Bone marrow (tissue), 2 donors: ENCODE measurements around the gene BMP7.
"Not testable (repeated sequence)": the region's sequence is repeated elsewhere in the genome, so short reads cannot be mapped to it uniquely, and the experiment has no call there.

Source experiments
- DNase-seq, 2 donors: peaks; one replicate each; lab custom pipeline; 2025; lab: John Stamatoyannopoulos, UW

BMP7 gene

GRCh38 chr20:57167292-57167655 lies 99.2 kb downstream of the BMP7 start:
- no peak for DNase-seq

GRCh38 chr20:57166568-57167291 lies 99.7 kb downstream of the BMP7 start:
- no peak for DNase-seq

GRCh38 chr20:57165427-57166004 lies 100.9 kb downstream of the BMP7 start:
- no peak for DNase-seq

- no peak for DNase-seq
Measured at GRCh38 chr20:57164872-57165271, 101.6 kb downstream of the BMP7 start.

- no peak for DNase-seq
Measured at GRCh38 chr20:57163041-57163440, 103.4 kb downstream of the BMP7 start.

GRCh38 chr20:57162362-57162652 lies 104.1 kb downstream of the BMP7 start:
- DNase-seq: no peak

GRCh38 chr20:57161478-57162361 lies 104.7 kb downstream of the BMP7 start:
- no peak for DNase-seq

- no peak for DNase-seq
Measured at GRCh38 chr20:57160985-57161384, 105.5 kb downstream of the BMP7 start.

- no peak for DNase-seq
Measured at GRCh38 chr20:57159945-57160610, 106.4 kb downstream of the BMP7 start.

- no peak for DNase-seq
Measured at GRCh38 chr20:57159193-57159851, 107.1 kb downstream of the BMP7 start.

- no peak for DNase-seq
Measured at GRCh38 chr20:57158474-57158873, 108.0 kb downstream of the BMP7 start.

- DNase-seq: not testable (repeated sequence)
Measured at GRCh38 chr20:57157787-57158186, 108.7 kb downstream of the BMP7 start.

GRCh38 chr20:57157106-57157691 lies 109.2 kb downstream of the BMP7 start:
- DNase-seq: no peak

- no peak for DNase-seq
Measured at GRCh38 chr20:57156011-57156729, 110.3 kb downstream of the BMP7 start.

GRCh38 chr20:57155415-57155814 lies 111.0 kb downstream of the BMP7 start:
- DNase-seq: no peak

- DNase-seq: no peak
Measured at GRCh38 chr20:57153238-57153905, 113.1 kb downstream of the BMP7 start.

- DNase-seq: no peak
Measured at GRCh38 chr20:57152557-57152956, 113.9 kb downstream of the BMP7 start.

GRCh38 chr20:57150559-57150958 lies 115.9 kb downstream of the BMP7 start:
- no peak for DNase-seq

GRCh38 chr20:57148263-57148662 lies 118.2 kb downstream of the BMP7 start:
- DNase-seq: no peak

GRCh38 chr20:57147185-57147584 lies 119.3 kb downstream of the BMP7 start:
- DNase-seq: no peak
